ENCODE data around the gene MISP3.

DNA sequence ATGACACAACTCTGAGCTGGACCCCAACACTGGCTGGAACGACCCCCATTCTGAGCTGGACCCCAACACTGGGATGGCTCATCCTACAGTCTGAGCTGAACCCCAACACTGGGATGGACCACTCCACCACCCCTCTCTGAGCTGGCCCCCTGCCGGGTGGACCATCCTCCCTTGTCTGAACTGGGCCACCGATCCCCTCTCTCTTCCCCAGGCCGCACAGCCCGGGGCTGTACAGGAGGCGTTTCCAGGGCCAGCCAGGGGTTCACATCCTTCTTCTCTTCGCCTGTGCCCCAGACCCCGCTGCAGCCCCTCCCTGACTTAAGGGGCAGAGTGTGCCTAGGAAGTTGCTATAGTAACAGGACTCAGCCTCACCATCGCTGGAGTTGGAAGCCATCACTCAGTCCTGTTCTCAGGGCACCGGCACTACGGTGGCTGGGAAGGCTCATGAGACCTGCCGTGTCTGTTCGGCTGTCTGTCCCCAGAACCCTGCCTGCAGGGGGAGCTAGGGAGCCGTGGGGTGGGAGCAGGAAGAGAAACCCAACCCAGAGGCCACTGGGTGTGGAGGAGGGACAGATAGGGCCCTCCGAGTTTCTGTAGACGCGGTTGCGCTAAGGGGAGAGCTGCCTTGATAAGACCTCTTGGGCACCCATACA, 41.3 kb downstream of the MISP3 start:
- TF ChIP-seq, protein P1, sequence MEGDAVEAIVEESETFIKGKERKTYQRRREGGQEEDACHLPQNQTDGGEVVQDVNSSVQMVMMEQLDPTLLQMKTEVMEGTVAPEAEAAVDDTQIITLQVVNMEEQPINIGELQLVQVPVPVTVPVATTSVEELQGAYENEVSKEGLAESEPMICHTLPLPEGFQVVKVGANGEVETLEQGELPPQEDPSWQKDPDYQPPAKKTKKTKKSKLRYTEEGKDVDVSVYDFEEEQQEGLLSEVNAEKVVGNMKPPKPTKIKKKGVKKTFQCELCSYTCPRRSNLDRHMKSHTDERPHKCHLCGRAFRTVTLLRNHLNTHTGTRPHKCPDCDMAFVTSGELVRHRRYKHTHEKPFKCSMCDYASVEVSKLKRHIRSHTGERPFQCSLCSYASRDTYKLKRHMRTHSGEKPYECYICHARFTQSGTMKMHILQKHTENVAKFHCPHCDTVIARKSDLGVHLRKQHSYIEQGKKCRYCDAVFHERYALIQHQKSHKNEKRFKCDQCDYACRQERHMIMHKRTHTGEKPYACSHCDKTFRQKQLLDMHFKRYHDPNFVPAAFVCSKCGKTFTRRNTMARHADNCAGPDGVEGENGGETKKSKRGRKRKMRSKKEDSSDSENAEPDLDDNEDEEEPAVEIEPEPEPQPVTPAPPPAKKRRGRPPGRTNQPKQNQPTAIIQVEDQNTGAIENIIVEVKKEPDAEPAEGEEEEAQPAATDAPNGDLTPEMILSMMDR (optimal IDR thresholded peaks at IDR 0.05 in 1 of 3, IDR thresholded peaks at IDR 0.05 in 1 of 3, conservative IDR thresholded peaks at IDR 0.05 in 1 of 3; ENCODE audit: extremely low read depth in 1 of 3, insufficient read depth in 2 of 3, low read length in 3 of 3) = peak; percentile 47 to 59 (median 50)
- TF ChIP-seq EZH2 (IDR thresholded peaks at IDR 0.05; ENCODE audit: low read length) = no peak
